ENCODE data around the gene STX17.
"Not testable (repeated sequence)": the region's sequence is repeated elsewhere in the genome, so short reads cannot be mapped to it uniquely, and the experiment has no call there.

The STX17 gene

GRCh38 chr9:99967457-99967856 is 61.0 kb downstream of the STX17 start:
- no peak for DNase-seq (ENCODE audit: low read depth in 2 of 2)

GRCh38 chr9:99970481-99970880 is 64.0 kb downstream of the STX17 start:
- DNase-seq (ENCODE audit: low read depth in 2 of 2) = no peak

GRCh38 chr9:99971410-99971809 is 65.0 kb downstream of the STX17 start:
- DNase-seq (ENCODE audit: low read depth in 2 of 2) = no peak

- DNase-seq (ENCODE audit: low read depth in 2 of 2) = no peak
Measured at GRCh38 chr9:99973455-99973854, 67.0 kb downstream of the STX17 start.

GRCh38 chr9:99977033-99977792 is 70.8 kb downstream of the STX17 start:
- DNase-seq (ENCODE audit: low read depth in 2 of 2) = no peak

GRCh38 chr9:99978221-99978620 is 71.8 kb downstream of the STX17 start:
- DNase-seq (ENCODE audit: low read depth in 2 of 2) = no peak

GRCh38 chr9:99980598-99980997 is 74.1 kb downstream of the STX17 start:
- no peak for DNase-seq (ENCODE audit: low read depth in 2 of 2)

GRCh38 chr9:99986642-99987041 is 80.2 kb downstream of the STX17 start:
- DNase-seq (ENCODE audit: low read depth in 2 of 2) = no peak

GRCh38 chr9:99990508-99990907 is 84.1 kb downstream of the STX17 start:
- not testable (repeated sequence) for DNase-seq (ENCODE audit: low read depth in 2 of 2)

- DNase-seq (ENCODE audit: low read depth in 2 of 2) = no peak
Measured at GRCh38 chr9:99998266-99998665, 91.8 kb downstream of the STX17 start.

- DNase-seq (ENCODE audit: low read depth in 2 of 2) = no peak
Measured at GRCh38 chr9:99998866-99999265, 92.4 kb downstream of the STX17 start.

- DNase-seq (ENCODE audit: low read depth in 2 of 2) = no peak
Measured at GRCh38 chr9:99999797-100000196, 93.3 kb downstream of the STX17 start.

GRCh38 chr9:100011062-100011681 is 104.7 kb downstream of the STX17 start:
- peak in 1 of 2 donors; percentile 11 for DNase-seq (ENCODE audit: low read depth in 2 of 2)

- no peak for DNase-seq (ENCODE audit: low read depth in 2 of 2)
Measured at GRCh38 chr9:100012279-100012678, 105.8 kb downstream of the STX17 start.

GRCh38 chr9:100013573-100013972 is 107.1 kb downstream of the STX17 start:
- DNase-seq (ENCODE audit: low read depth in 2 of 2) = no peak

GRCh38 chr9:100014846-100015245 is 108.4 kb downstream of the STX17 start:
- DNase-seq (ENCODE audit: low read depth in 2 of 2) = no peak

GRCh38 chr9:100019541-100019940 is 113.1 kb downstream of the STX17 start:
- DNase-seq (ENCODE audit: low read depth in 2 of 2) = no peak

Data from stimulated activated CD4-positive, alpha-beta T cell treated with anti-CD3 and anti-CD28 coated beads, Interleukin-4, amount 100 ng/mL, for 48 hours (primary cell).